ENCODE results near the gene U2AF1.
"Not testable (repeated sequence)": the region's sequence is repeated elsewhere in the genome, so short reads cannot be mapped to it uniquely, and the experiment has no call there.

DNA sequence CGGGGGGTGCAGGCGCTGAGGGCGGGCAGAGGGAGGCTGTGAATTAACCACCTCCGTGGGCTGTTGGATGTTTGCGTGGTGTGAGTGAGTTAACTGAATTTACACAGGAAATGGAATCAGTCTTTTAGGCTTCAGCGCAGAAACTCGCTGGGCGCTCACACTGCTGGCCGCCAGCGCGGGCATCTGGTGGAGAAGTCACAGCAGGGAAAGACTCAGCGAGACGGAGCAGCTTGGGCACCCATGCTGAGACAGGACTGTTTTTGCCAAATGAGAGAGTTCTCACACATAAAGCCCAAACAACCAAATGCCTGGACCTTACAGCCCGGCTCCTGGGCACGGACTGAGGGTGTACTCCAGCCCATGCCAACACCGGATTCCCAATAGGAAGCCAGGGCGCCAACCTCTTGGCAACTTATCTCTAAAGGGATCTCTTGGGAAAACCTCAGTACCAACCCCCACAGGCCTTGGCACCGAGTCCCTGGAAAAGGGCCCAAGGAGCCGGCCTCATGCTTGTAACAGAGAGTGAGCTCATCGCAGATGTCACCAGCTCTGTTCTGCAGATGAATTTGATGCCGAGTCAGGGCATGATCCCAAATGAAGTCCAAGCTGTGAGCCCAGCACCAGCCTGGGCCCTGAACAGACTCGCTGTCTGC lies 43.0 kb downstream of the U2AF1 start:
- TF ChIP-seq, protein P1, sequence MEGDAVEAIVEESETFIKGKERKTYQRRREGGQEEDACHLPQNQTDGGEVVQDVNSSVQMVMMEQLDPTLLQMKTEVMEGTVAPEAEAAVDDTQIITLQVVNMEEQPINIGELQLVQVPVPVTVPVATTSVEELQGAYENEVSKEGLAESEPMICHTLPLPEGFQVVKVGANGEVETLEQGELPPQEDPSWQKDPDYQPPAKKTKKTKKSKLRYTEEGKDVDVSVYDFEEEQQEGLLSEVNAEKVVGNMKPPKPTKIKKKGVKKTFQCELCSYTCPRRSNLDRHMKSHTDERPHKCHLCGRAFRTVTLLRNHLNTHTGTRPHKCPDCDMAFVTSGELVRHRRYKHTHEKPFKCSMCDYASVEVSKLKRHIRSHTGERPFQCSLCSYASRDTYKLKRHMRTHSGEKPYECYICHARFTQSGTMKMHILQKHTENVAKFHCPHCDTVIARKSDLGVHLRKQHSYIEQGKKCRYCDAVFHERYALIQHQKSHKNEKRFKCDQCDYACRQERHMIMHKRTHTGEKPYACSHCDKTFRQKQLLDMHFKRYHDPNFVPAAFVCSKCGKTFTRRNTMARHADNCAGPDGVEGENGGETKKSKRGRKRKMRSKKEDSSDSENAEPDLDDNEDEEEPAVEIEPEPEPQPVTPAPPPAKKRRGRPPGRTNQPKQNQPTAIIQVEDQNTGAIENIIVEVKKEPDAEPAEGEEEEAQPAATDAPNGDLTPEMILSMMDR (IDR thresholded peaks at IDR 0.05; ENCODE audit: insufficient read depth, low read length, poor library complexity, severe bottlenecking) = not testable (repeated sequence)
- not testable (repeated sequence) for TF ChIP-seq EZH2phosphoT487 (conservative IDR thresholded peaks at IDR 0.05; ENCODE audit: low read length)

Data from SU-DHL-6 (cell line).